Ishikawa (cell line): Measurements from ENCODE around the gene RFX8.

Experiments used
- CEBPB ChIP-seq: IDR thresholded peaks from 2 replicates; pipeline ENCODE4 v1.6.1; 2012
- CREB1 ChIP-seq: IDR thresholded peaks from 2 replicates; pipeline ENCODE4 v1.6.1; 2012; ENCODE audit warnings: low read depth
- EGR1 ChIP-seq: IDR thresholded peaks from 2 replicates; pipeline ENCODE4 v1.6.1; 2012
- EP300 ChIP-seq: IDR thresholded peaks from 2 replicates; pipeline ENCODE4 v1.6.1; 2012; ENCODE audit warnings: borderline replicate concordance
- FOXM1 ChIP-seq: IDR thresholded peaks from 2 replicates; pipeline ENCODE4 v1.6.1; 2012; ENCODE audit warnings: low read depth, borderline replicate concordance
- RAD21 ChIP-seq: IDR thresholded peaks from 2 replicates; pipeline ENCODE4 v1.6.1; 2012; ENCODE audit warnings: low read depth
- TAF1 ChIP-seq: IDR thresholded peaks from 2 replicates; pipeline ENCODE4 v1.6.1; 2012; ENCODE audit warnings: low read depth, mild to moderate bottlenecking
- TCF12 ChIP-seq: IDR thresholded peaks from 2 replicates; pipeline ENCODE4 v1.6.1; 2012; ENCODE audit warnings: low read depth
- TEAD4 ChIP-seq: IDR thresholded peaks from 2 replicates; pipeline ENCODE4 v1.6.1; 2012
- YY1 ChIP-seq: IDR thresholded peaks from 2 replicates; pipeline ENCODE4 v1.6.1; 2012; ENCODE audit warnings: low read depth
- ZBTB7A ChIP-seq: IDR thresholded peaks from 2 replicates; pipeline ENCODE4 v1.6.1; 2012; ENCODE audit warnings: low read depth
- TF ChIP-seq, protein P1 (sequence below): IDR thresholded peaks from 2 replicates; pipeline ENCODE4 v1.6.1; 2012; ENCODE audit warnings: low read depth, mild to moderate bottlenecking
- TF ChIP-seq, protein P2 (sequence below): IDR thresholded peaks from 2 replicates; pipeline ENCODE4 v1.6.1; 2012

DNA sequence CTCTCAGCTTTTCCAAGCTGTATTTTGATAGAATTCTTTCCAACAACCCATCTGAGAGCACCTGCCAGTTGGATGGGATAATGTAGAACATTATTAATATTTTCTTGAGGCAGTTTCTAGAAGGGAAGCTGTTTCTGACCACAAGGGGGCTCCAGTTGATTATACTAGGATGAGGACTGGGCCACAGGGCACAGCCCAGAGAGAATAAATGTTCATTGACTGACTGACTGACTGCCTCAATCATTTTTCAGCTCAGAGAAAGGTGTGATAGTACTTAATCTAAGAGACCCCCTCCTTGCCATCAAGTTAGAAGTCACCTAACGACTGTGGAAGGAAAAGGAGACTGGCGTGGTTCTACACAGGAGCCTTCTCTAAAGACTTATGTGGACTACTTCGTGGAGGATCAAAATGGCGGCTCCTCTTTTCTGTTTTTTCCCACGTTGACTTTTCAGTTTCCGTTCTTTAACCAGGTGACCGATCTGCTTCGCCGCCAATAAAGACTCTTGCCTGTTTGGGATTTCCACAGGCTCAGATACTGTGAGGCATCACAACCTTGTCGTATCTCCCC, 55.7 kb downstream of the RFX8 start:
- TF ChIP-seq, protein P1, sequence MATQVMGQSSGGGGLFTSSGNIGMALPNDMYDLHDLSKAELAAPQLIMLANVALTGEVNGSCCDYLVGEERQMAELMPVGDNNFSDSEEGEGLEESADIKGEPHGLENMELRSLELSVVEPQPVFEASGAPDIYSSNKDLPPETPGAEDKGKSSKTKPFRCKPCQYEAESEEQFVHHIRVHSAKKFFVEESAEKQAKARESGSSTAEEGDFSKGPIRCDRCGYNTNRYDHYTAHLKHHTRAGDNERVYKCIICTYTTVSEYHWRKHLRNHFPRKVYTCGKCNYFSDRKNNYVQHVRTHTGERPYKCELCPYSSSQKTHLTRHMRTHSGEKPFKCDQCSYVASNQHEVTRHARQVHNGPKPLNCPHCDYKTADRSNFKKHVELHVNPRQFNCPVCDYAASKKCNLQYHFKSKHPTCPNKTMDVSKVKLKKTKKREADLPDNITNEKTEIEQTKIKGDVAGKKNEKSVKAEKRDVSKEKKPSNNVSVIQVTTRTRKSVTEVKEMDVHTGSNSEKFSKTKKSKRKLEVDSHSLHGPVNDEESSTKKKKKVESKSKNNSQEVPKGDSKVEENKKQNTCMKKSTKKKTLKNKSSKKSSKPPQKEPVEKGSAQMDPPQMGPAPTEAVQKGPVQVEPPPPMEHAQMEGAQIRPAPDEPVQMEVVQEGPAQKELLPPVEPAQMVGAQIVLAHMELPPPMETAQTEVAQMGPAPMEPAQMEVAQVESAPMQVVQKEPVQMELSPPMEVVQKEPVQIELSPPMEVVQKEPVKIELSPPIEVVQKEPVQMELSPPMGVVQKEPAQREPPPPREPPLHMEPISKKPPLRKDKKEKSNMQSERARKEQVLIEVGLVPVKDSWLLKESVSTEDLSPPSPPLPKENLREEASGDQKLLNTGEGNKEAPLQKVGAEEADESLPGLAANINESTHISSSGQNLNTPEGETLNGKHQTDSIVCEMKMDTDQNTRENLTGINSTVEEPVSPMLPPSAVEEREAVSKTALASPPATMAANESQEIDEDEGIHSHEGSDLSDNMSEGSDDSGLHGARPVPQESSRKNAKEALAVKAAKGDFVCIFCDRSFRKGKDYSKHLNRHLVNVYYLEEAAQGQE = no peak
- TF ChIP-seq TEAD4 (no peak), RAD21 (peak; percentile 82), EP300 (no peak), YY1 (no peak), CEBPB (no peak), EGR1 (no peak), CREB1 (no peak), FOXM1 (no peak), TAF1 (no peak), TCF12 (no peak), ZBTB7A (no peak)
- TF ChIP-seq, protein P2, sequence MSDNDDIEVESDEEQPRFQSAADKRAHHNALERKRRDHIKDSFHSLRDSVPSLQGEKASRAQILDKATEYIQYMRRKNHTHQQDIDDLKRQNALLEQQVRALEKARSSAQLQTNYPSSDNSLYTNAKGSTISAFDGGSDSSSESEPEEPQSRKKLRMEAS = no peak
